HG03558 (cell line): Measurements from ENCODE around the gene CC2D2A.

Source experiments
- ATAC-seq: cut with Tn5 transposase; IDR thresholded peaks from one replicate; pipeline ENCODE4 v1.9.1; 2021; ENCODE audit warnings: moderate number of reproducible peaks; ENCODE audit not compliant: unreplicated experiment; ENCODE audit errors: extremely low read depth

The CC2D2A gene

DNA sequence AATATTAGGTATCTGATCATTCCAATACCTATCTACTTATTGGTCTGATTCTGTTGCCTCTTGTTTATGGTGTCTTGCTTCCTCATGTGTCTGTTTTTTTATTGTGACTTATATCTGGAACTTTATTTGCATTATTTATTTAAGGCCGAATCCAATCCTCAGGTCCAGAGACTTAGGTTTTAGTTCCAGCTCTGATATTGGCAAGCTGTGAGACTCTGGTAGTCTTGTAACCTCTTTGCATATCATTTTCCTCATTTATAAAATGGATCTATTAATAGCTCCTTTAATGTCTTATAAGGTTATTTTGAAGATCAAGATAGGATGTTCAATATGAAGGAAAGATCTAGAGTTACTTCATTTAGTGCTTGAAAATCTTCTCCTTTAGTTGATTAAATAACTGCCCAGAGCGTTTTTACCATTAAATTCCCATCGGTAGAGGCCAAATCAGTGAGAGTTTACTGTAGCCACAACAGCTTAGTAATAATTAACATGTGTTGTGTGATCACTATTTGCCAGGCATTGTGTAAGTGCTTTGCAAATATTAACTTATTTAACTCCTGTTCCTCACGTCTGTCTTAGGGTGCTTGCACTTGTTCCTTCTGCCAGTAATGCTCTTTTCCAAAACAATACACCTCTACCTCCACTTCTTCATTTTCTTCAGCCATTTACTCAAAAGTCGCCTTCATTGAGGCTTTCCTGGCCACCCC, 82.2 kb downstream of the CC2D2A start:
- ATAC-seq = no peak

DNA sequence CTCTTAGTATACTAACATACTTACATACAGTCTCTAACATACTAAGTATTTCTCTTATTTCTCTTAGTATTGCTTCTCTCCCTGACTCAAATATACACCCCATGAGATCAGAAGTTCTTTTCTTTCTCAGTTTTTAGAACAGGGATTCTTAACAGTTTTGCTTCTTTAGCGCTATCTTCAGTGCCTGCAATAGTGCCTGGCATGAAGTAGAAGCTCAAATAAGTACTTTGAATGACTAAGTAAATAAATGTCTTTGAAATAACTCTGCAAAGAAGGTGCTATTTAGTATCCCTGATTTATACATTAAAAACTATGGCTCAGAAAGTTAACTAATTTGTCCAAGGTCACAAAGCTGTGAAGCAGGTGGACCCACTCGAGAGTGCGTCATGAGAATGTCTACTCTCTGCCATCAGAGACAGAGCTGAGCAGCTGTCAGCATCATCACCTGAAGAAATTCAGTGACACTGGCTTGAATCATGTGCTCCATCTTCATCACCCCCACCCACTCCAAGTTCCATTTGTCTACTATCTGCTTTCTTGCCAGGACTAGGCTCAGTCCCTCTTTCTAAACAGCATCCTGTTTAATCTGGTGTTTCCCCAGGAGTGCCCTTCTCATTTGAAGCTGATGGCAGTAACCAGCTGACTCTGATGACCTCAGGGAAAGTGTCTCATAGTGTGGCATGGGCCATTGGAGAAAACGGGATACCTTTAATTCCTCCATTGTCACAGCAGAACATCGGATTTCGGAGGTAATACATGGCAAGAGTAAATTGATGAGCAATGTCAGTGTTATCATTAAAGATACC, 83.1 kb downstream of the CC2D2A start:
- ATAC-seq = no peak

DNA sequence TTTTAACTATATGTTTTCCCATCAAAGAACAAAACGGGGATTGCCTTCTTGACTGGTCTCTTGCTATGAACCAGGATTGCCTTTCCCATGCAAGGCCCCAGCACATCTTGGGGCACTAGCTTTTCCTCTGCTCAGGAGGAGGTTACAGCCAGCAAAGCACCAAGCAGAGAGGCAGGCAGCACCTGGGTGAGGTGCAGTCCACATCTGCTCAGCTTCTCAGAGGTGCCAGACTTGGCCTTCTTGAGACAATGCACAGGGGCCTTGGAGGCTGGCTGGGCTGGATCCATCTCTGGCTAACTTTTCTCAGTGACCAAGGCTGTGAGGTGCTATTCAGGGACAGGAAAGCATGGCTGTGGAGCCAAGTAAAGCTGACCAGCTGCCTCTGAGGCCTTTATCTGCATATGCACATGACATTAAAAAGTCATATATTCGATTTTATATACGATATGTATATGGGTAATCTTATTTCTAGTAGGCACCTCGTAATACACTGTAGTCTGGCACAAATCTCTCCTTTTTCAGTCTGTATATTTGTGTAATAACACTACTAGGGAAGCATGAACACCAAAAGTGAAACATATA, 86.9 kb downstream of the CC2D2A start:
- ATAC-seq = no peak

DNA sequence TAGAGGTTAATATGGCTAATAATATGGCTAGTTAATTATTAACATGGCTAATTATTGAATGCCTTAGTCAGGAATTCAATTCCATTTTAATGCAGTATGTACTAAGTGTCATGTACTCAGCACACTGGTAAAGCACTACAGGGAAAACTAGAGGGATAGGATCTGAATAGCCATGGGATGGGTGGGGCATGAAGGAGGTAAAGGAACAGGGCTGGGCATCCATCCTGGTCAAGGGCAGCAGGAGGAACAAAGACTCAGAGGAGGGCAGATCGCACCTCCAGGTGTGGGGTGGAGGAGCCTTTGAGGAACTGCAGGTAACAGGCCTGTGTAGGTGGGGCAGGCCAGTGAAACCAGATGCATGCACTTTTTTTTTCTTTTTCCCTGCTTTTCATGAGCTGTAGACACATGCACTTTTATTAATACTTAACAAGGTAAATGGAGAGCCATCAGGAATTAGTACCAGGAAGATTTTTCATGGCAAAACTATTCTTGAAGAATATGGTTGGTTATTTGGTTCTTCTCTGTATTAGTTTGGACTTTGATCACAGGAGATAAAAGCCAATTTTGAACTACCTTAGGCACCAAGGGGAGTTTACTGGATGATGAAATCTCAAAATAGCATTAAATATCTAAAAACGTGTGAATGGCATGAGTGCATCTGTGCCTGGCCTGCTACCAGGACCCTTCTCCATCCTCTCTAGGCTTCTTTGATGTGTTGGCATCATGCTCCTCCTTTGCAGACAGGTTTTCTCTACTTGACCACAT, 88.3 kb downstream of the CC2D2A start:
- ATAC-seq = no peak

DNA sequence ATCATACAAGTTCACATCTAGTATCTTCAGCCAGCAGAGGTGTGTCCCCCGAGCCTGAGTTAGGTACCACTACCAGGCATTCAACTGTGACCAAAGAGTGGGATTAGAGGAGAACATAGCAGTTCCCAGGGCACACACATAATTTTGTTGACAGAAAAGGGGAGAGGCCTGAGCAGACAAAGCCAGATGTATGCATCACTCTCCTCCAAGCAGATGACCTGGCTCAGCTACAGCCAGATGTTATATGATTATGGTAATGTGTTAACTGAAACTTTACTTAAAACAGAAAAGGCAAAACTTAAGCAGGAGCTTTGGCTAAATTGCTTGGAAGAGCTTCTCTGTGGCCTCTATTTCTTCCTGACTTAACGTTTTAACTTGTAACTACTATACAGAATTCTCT, 88.9 kb downstream of the CC2D2A start:
- no peak for ATAC-seq

DNA sequence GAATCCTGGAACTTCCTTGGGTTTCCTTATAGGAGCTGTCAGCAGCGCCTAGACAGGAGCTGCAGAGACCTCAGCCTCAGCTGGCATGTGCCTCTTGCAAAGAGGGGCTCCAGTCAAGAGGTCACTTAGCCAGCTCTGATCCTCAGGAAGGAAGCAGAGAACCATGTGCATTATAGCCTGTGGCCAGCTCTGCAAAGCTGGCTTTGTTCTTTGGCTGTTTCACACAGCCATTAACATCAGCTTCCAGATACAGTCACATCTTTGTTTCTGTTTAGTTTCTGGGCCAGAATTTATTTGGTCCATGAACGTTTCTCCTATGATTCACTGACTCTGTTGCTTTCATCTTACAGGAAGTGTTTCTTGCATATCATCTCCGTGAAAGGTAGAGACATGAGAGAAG, 92.4 kb downstream of the CC2D2A start:
- no peak for ATAC-seq

DNA sequence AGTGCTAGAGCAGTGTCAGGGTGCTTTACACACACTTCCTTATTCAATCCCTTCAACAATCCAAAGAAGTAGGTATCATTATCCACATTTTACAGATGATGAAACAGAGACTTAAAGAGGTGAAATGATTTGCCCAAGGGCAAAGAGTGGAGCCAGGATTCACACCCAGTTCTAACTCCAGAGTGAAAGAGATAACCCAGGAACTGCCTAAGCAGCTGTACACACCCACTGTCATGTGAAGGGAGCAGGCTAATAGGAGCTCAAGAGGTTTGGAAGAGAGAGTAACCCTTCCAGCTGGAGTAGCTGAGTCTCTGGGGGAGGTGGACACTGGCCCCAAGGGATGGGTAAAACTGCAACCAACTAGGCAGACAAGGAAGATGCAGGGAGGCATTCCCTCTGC, 92.9 kb downstream of the CC2D2A start:
- ATAC-seq = no peak

DNA sequence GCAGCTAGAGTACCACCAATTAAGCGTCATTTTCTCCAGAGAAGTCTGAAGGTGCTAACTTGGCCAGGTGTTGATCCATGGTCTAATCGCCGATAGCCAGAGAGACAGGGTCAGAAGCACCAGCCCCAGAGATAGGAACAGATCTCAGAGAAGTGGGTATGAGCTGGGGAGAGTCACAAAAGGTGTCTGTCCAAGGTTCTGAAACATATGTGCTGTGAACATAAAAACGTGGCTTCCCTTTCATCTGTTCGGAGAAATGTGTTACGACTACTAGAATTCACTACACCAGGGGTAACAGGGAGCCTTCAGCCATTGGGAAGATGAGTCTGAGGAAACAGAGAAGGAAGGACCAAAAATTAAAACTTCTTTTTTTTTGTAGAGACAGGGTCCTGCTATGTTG, 94.2 kb downstream of the CC2D2A start:
- ATAC-seq = no peak

DNA sequence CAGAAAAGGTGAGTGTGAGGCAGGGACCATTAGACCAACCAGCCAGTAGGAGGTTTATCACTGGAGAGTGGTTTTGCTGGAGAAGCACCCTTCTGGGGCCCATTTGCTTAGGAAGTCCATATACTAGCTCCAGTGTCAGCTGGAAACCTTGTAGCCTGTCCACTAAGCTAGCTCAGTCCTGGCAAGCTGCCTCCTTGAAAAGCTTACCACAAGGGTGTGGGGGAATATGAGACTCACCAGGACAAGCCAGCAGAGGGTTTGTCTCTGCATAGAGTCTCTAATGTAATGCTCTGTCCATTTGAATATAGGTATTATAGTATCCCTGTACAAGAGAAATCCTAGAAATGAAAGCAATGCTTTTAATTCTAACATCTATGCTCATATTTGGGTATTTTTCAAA, 99.1 kb downstream of the CC2D2A start:
- ATAC-seq = no peak

DNA sequence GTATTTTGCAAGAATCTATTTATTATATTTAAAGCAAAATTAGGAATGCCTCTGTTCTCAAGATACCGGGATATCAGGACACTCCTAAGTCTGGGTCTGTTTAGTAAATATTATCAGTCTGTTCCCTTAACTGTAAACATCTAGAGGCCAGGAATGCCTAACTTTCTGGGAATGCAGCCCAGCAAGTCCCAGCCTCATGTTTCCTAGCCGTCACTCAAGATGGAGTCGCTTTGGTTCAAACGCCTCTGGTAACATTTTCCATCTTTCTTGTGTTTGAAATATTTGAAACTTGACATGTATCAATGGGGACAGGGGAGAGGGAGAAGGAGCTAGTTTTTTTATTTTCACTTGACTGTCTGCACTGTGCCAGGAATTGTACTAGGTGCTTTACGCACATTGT, 100.1 kb downstream of the CC2D2A start:
- ATAC-seq = no peak

DNA sequence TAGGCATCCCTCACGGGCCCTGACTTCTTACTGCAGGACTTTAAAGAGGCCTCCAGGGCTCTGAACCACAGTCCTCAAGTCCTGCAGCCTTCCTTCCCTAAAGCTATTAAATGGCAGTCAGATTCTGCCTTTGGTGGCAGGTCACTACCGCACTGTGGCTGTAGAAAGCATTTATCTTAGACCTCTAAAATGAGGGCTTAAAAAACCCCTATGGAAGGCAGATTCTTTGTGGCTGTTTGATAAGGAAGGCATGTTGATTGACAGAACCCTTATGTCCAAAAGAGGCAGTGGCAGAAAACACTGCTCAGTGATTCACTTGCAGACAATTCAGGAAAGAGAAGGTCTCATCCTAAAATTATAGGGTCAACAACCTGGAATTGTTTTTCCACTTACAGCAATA, 106.3 kb downstream of the CC2D2A start:
- ATAC-seq = no peak

DNA sequence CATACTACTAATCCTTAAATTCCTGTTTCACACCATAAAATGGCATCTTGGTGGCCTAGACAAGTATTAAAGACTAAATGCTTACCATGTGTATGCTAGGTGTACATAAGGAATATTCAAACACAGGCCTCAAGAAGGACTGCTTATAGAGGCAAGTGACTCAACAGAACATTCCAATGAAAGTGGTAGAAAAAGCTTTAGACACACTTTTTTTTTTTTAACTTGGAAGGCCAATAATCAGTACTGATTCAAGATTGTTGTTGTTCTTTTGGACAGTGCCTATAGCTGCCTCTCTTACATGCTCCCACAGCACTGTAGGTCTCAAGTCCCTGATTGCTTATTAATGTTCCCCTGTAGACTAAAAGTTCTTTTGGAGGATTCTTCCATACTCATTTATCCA, 107.8 kb downstream of the CC2D2A start:
- no peak for ATAC-seq

DNA sequence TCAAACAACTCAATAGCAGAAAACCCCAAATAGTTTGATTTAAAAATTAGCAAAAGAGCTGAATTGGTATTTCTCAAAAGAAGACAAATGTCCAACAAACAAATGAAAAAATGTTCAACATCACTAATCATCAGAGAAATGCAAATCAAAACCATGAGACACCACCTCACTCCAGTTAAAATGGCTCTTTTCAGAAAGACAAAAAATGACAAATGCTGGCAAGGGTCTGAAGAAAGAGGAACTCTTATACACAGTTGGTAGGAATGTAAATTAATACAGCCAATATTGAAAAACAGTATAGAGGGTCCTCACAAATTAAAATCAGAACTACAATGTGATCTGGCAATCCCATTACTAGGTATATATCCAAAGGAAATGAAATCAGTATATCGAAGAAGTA, 115.1 kb downstream of the CC2D2A start:
- no peak for ATAC-seq

DNA sequence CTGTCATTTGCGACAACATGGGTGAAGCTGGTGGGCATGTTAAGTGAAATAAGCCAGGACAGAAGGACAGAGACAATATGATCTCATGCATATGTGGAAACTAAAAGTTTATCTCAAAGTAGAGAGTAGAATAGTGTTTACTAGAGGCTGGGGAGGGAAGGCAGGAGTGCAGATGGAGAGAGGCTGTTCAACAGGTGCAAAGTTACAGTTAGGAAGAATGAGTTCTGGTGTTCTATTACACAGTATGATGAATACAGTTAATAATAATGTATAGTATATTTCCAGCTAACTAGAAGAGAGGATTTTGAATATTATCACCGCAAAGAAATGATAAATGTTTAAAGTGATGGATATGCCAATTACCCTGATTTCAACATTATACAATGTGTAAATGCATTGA, 115.6 kb downstream of the CC2D2A start:
- ATAC-seq = no peak

DNA sequence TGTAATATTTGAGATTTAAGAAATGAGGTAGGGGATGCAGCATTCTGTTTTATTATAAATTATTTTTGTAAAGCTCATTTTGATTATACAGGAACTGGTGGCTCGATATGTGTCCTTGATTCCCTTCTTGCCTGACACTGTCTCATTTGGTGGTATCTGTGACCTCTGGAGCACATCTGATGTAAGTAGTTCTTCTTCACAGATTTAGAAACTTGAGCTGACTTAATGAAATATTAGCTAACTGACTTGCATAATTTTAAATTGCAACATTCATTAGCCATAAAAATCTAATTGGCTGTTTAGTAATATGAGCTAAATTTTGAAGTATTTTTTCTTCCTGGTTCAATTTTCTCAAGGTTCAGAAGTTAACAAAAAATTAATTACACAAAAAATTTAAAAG, 116.4 kb downstream of the CC2D2A start:
- no peak for ATAC-seq

DNA sequence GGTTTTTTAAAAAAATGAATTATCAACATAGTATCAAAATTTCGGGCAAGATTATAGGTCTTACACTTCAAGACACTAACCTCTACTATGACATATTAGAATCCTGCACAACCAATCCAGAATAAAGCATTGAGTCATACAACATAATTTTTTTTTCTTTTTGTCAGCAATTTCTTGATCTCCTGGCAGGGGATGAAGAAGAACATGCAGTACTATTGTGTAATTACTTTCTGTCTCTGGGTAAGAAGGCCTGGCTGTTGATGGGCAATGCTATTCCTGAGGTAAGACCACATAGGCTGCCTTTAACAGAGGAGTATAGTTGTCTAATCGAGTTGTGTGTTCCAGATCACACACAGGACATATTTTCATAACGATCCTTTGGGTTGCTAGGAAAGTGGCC, 118.0 kb downstream of the CC2D2A start:
- no peak for ATAC-seq

DNA sequence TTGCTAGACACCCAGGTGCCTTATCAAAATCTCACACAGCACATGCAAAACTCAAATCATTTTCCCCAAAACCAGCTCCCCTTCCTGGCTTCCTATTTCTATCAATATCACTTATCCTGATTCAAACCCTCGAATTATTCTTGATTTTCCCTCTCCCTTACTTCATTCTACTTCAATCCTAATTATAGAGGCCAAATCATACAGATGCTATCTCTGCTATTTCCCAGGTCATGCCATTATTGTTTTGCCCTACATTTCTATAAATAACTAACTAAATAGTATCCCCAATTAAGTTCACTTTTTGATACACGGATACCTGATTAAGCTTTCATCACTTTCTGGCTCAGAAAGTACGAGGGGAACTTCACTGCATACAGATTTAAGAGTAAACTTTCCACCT, 123.1 kb downstream of the CC2D2A start:
- no peak for ATAC-seq

DNA sequence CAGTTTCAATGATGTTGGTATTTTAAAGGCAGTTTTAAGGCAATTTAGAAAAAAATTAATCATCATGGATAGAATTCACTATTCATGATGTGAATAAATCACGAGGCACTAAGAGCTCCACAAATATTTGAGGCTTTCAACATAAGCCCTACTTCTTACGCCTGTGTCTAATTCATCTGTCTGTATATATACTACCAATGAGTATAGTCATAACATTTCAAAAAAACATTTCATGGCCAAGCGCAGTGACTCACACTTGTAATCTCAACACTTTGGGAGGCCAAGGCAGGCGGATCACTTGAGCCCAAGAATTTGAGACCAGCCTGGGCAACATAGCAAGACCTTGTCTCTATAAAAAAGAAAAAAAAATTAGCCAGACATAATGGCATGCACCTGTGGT, 129.0 kb downstream of the CC2D2A start:
- ATAC-seq = no peak

DNA sequence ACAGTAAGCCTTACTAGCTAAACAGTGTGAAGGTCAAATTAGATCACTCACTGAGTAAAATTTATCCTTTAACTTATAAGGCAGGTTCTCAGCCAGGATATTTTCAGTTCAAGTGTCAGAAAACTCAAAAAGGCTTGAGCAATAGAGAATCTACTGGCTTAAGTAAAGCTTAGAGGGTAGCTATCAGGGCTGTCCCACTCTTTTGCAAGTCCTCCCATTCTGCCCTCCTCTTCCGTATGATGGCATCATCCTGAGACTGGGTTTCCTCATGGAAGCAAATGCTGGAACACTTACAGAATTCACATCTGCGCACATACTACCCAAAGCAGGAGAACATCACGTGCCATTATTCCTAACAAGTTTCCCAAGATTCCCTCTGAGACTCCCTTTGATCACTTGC, 130.5 kb downstream of the CC2D2A start:
- ATAC-seq = no peak

DNA sequence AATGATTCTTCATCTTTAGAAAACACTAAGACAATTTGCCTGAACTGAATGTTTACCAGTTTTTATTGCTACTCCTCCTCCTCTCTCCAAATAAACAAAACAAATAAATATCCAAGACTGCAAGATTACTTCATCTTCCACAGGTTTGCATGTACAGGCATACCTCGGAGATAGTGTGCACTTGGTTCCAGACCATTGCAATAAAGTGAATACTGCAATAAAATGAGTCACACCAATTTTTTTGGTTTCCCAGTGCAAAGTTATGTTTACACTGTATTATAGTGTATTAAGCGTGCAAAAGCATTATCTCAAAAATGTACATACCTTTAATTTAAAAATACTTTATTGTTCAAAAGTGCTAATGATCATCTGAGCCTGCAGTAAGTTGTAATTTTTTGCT, 132.2 kb downstream of the CC2D2A start:
- no peak for ATAC-seq

DNA sequence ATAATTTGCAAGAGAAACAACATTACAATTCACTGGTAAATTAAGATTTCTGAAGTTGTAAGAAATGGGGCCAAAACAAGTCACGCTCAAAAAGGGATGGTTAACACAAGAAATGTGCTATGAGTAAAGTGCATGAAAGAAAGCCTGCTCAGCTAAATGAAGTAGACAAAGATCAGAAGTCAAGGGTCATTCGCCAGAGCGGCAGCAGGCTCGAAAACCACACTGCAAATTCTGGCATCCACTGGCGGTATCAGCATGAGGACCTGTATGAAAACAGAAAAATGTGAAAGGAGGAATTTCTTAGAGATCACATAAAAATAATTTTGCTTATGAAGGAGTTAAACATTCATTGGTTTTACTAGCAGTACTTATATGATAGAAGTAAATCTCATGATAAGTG, 135.9 kb downstream of the CC2D2A start:
- no peak for ATAC-seq
